H1 (cell line): Measurements from ENCODE around the gene OBSCN. TPM values are rescaled to one million over a fixed set of nuclear protein-coding genes. Genes with fewer than 3 reads are reported as not detected.
A peak's percentile ranks its signal among the peaks of the same experiment; 100 is the strongest.

Experiments used
- CTCF ChIA-PET: fragments of 300-600 bp; sonication (Branson Sonifier 250); formaldehyde crosslinking; loops from one replicate; lab custom pipeline; 2021; ENCODE audit not compliant: partially characterized antibody; lab: Charles Lee
- POLR2A ChIA-PET: fragments of 300-600 bp; sonication (Branson Sonifier 250); formaldehyde crosslinking; loops from one replicate; lab custom pipeline; 2021; ENCODE audit warnings: inconsistent platforms; ENCODE audit not compliant: partially characterized antibody; lab: Charles Lee
- DNase-seq, 2 experiments: peaks; one replicate each; pipeline versions ENCODE4 v3.0.0 to v3.0.0-alpha.2; 2010 to 2022; ENCODE audit warnings: low spot score in 2 of 2, low read depth in 1 of 2, mixed read lengths in 1 of 2
- FAIRE-seq: peaks from 2 replicates; lab custom pipeline; 2011; peaks lifted over from hg19 to GRCh38; lab: Jason Lieb, UNC
- H2AFZ ChIP-seq: 2 replicates; pipeline ENCODE4 v1.8.1; 2012; ENCODE audit warnings: low read length, inconsistent platforms
- H2AK5ac ChIP-seq: 2 replicates; pipeline ENCODE4 v1.6.1; 2013; ENCODE audit warnings: low read depth, low read length
- H2BK120ac ChIP-seq: replicated peaks from 2 replicates; pipeline ENCODE3; 2013; ENCODE audit warnings: low read depth, low read length, inconsistent platforms
- H2BK12ac ChIP-seq: 2 replicates; pipeline ENCODE4 v1.6.1; 2013; ENCODE audit warnings: low read depth, low read length
- H2BK15ac ChIP-seq: 2 replicates; pipeline ENCODE4 v1.6.1; 2013; ENCODE audit warnings: low read length
- H2BK20ac ChIP-seq: 2 replicates; pipeline ENCODE4 v1.6.1; 2013; ENCODE audit warnings: low read length
- H2BK5ac ChIP-seq: 2 replicates; pipeline ENCODE4 v1.6.1; 2013; ENCODE audit warnings: low read depth, low read length
- H3K14ac ChIP-seq: 2 replicates; pipeline ENCODE4 v1.6.1; 2013; ENCODE audit warnings: inconsistent platforms; ENCODE audit not compliant: insufficient read length
- H3K18ac ChIP-seq: 2 replicates; pipeline ENCODE4 v1.6.1; 2013; ENCODE audit warnings: low read length; ENCODE audit errors: extremely low read depth
- H3K23ac ChIP-seq: 2 replicates; pipeline ENCODE4 v1.6.1; 2013; ENCODE audit warnings: inconsistent platforms; ENCODE audit not compliant: insufficient read length
- H3K23me2 ChIP-seq: 2 replicates; pipeline ENCODE4 v1.6.1; 2013; ENCODE audit warnings: low read depth, low read length
- H3K27ac ChIP-seq: 2 replicates; pipeline ENCODE4 v1.6.1; 2011; ENCODE audit warnings: low read depth, low read length, inconsistent platforms
- H3K27me3 ChIP-seq, 4 experiments: replicated peaks in 1 of 4; 1 replicate in 1 of 4; 2 replicates in 3 of 4; pipeline versions ENCODE4 v1.6.1 to v1.8.1; 2011 to 2013; ENCODE audit warnings: low read length in 3 of 4, mild to moderate bottlenecking in 3 of 4, inconsistent platforms in 2 of 4, mixed read lengths in 2 of 4, moderate library complexity in 1 of 4; ENCODE audit not compliant: control insufficient read depth in 3 of 4, insufficient read depth in 3 of 4; ENCODE audit errors: extremely low read depth in 1 of 4
- H3K36me3 ChIP-seq, 4 experiments: 2 replicates each; pipeline versions ENCODE4 v1.6.1 to v1.8.1; 2011 to 2013; ENCODE audit warnings: mild to moderate bottlenecking in 4 of 4, low read length in 3 of 4, moderate library complexity in 2 of 4, control low read depth in 1 of 4, inconsistent platforms in 1 of 4; ENCODE audit not compliant: insufficient read depth in 4 of 4, control insufficient read depth in 2 of 4
- H3K4ac ChIP-seq: replicated peaks from 2 replicates; pipeline ENCODE3; 2013; ENCODE audit warnings: low read length, low read depth, mixed read lengths, inconsistent platforms; ENCODE audit not compliant: insufficient read length
- H3K4me1 ChIP-seq, 4 experiments: replicated peaks in 1 of 4; 1 replicate in 1 of 4; 2 replicates in 3 of 4; pipeline versions ENCODE4 v1.6.1 to v1.8.1; 2011 to 2013; ENCODE audit warnings: low read length in 3 of 4, inconsistent platforms in 2 of 4, mixed read lengths in 1 of 4; ENCODE audit not compliant: insufficient read depth in 4 of 4, control insufficient read depth in 3 of 4
- H3K4me2 ChIP-seq, 2 experiments: 2 replicates each; pipeline versions ENCODE4 v1.6.1 to v1.8.1; 2011 to 2013; ENCODE audit warnings: low read depth in 2 of 2, low read length in 2 of 2, control low read depth in 1 of 2, inconsistent platforms in 1 of 2, mild to moderate bottlenecking in 1 of 2; ENCODE audit not compliant: insufficient read depth in 1 of 2
- H3K4me3 ChIP-seq, 4 experiments: fragments of 200-600, 300-600 bp in 1 of 4; sonication (generic), shearing (Covaris generic), sonication (Bioruptor Twin) in 1 of 4; 2 replicates each; pipeline versions ENCODE4 v1.5.1 to v1.8.1; 2011 to 2016; ENCODE audit warnings: low read length in 4 of 4, low read depth in 3 of 4, control low read depth in 2 of 4, inconsistent platforms in 2 of 4, mild to moderate bottlenecking in 2 of 4, mixed read lengths in 1 of 4, moderate library complexity in 1 of 4; ENCODE audit not compliant: insufficient read depth in 2 of 4; ENCODE audit errors: extremely low read depth in 1 of 4
- H3K56ac ChIP-seq: replicated peaks from 2 replicates; pipeline ENCODE3; 2013; ENCODE audit warnings: low read depth, mild to moderate bottlenecking, mixed read lengths, low read length, inconsistent platforms; ENCODE audit not compliant: insufficient read length
- H3K79me1 ChIP-seq: 2 replicates; pipeline ENCODE4 v1.6.1; 2013; ENCODE audit warnings: low read depth, low read length, control low read depth
- H3K79me2 ChIP-seq, 2 experiments: 2 replicates each; pipeline versions ENCODE4 v1.6.1 to v1.8.1; 2012 to 2013; ENCODE audit warnings: low read length in 2 of 2, mild to moderate bottlenecking in 2 of 2, inconsistent platforms in 1 of 2; ENCODE audit not compliant: insufficient read depth in 2 of 2, control insufficient read depth in 1 of 2
- H3K9ac ChIP-seq, 4 experiments: replicated peaks in 1 of 4; 1 replicate in 1 of 4; 2 replicates in 3 of 4; pipeline versions ENCODE4 v1.6.1 to v1.8.1; 2011 to 2013; ENCODE audit warnings: low read depth in 3 of 4, low read length in 3 of 4, control low read depth in 2 of 4, mild to moderate bottlenecking in 2 of 4, moderate library complexity in 2 of 4, inconsistent platforms in 1 of 4; ENCODE audit errors: extremely low read depth in 1 of 4
- H3K9me3 ChIP-seq, 2 experiments: 2 replicates each; pipeline versions ENCODE4 v1.6.1 to v1.8.1; 2012 to 2013; ENCODE audit warnings: mild to moderate bottlenecking in 2 of 2, moderate library complexity in 2 of 2, control low read depth in 1 of 2, inconsistent platforms in 1 of 2, low read depth in 1 of 2, low read length in 1 of 2, mixed read lengths in 1 of 2; ENCODE audit not compliant: insufficient read depth in 2 of 2
- H4K20me1 ChIP-seq, 2 experiments: replicated peaks in 1 of 2; 2 replicates each; pipeline versions ENCODE3 to v1.8.1; 2011 to 2013; ENCODE audit warnings: inconsistent platforms in 2 of 2, low read length in 2 of 2, mild to moderate bottlenecking in 1 of 2; ENCODE audit not compliant: insufficient read depth in 2 of 2, control insufficient read depth in 1 of 2
- H4K5ac ChIP-seq: 2 replicates; pipeline ENCODE4 v1.6.1; 2013; ENCODE audit warnings: low read length, low read depth, mixed read lengths, inconsistent platforms; ENCODE audit not compliant: insufficient read length
- H4K8ac ChIP-seq: 2 replicates; pipeline ENCODE4 v1.8.0; 2013; ENCODE audit warnings: mild to moderate bottlenecking, moderate library complexity, low read length, inconsistent platforms; ENCODE audit not compliant: insufficient read depth; ENCODE audit errors: extremely low read depth
- H4K91ac ChIP-seq: replicated peaks from 2 replicates; pipeline ENCODE3; 2013; ENCODE audit warnings: low read length, mixed read lengths, inconsistent platforms; ENCODE audit not compliant: insufficient read length
- CTCF ChIP-seq, 3 experiments: IDR thresholded peaks; 1 replicate in 2 of 3; 2 replicates in 1 of 3; pipeline versions ENCODE4 v1.5.1 to v1.6.1; 2011; ENCODE audit warnings: low read length in 3 of 3, mild to moderate bottlenecking in 3 of 3, inconsistent platforms in 2 of 3, low read depth in 1 of 3, moderate library complexity in 1 of 3; ENCODE audit not compliant: insufficient read depth in 1 of 3; ENCODE audit errors: control extremely low read depth in 1 of 3
- KDM1A ChIP-seq: fragments of 200-600, 300-600 bp; sonication (generic); IDR thresholded peaks from 2 replicates; pipeline ENCODE4 v1.7.1; 2016; ENCODE audit warnings: mild to moderate bottlenecking, low read length, borderline replicate concordance
- RAD21 ChIP-seq, 2 experiments: IDR thresholded peaks in 1 of 2; conservative IDR thresholded peaks in 1 of 2; 2 replicates each; pipeline ENCODE4 v1.6.1; 2011; ENCODE audit warnings: low read depth in 2 of 2, low read length in 2 of 2, improper control_type of control experiment in 1 of 2, inconsistent platforms in 1 of 2, mild to moderate bottlenecking in 1 of 2, moderate library complexity in 1 of 2
- WGBS, 2 experiments: shearing (Covaris generic) in 1 of 2; methylation state at CpG; one replicate each; pipeline versions ENCODE4 v1.1.6 to v1.1.7; 2013 to 2015; ENCODE audit warnings: low lambda C conversion rate in 2 of 2, mixed read lengths in 2 of 2, inconsistent platforms in 1 of 2, low coverage in 1 of 2, missing lambda C conversion rate in 1 of 2; ENCODE audit not compliant: insufficient replicate concordance in 2 of 2, insufficient coverage in 1 of 2, insufficient read length in 1 of 2; ENCODE audit errors: extremely low coverage in 1 of 2, missing lambda C conversion rate in 1 of 2; 5-methylcytosine and 5-hydroxymethylcytosine counted together
- polyA plus RNA-seq, 7 experiments: library from polyadenylated mRNA; depleted of rRNA in 3 of 7; stranded (reverse) in 5 of 7; unstranded in 2 of 7; fragments of >200 nt in 5 of 7; fragments of 200-250 nt in 2 of 7; gene quantifications; 1 replicate in 5 of 7; 2 replicates in 1 of 7; 4 replicates in 1 of 7; pipeline versions ENCODE4 v1.2.1 to v1.2.3, GENCODE V29; 2011 to 2013; ENCODE audit warnings: missing spikeins in 2 of 7, mixed read lengths in 2 of 7
- total RNA-seq: library from RNA; stranded (reverse); fragmentation: NEBNext Ultra II Directional; extraction: Animal tissue kit (Norgen Biotek cat#: 25700); gene quantifications from 2 replicates; pipeline ENCODE4 v1.2.1, GENCODE V29; 2021

OBSCN gene
- total and polyA plus RNA-seq, 2 of the 8 experiments (the other 6 are each of a cell fraction or from before 2014, with no cell fraction given), result 7.5 to 28.4 TPM

- no peak for DNase-seq
- POLR2A ChIA-PET, result interaction anchor here (0.9 to 1.6 kb wide), 4 partner anchors 10 to 95 kb away, joined by 3 to 4 read pairs (median 3); no protein-coding TSS in a partner anchor
Measured at GRCh38 chr1:228308628-228309325, 100.9 kb downstream of the OBSCN start.

More at GRCh38 chr1:228308628-228309325, 100.9 kb downstream of the OBSCN start:
- H3K27ac ChIP-seq, result no peak overlapping the region
- no peaks in the 10 kb centered on the region for H3K4me1 ChIP-seq
- no peak overlapping the region for H2BK12ac ChIP-seq
- no peak overlapping the region for H3K56ac ChIP-seq
- H3K4me3 ChIP-seq, result no peak overlapping the region
- H3K18ac ChIP-seq, result no peak overlapping the region
- peaks cover 11% of the 10 kb centered on the region; the same call in 1 of the 2 replicates for H3K23me2 ChIP-seq
- no peak overlapping the region for H3K23ac ChIP-seq
- H3K27me3 ChIP-seq, result no peaks in the 10 kb centered on the region; a peak in 1 of 7 replicates
- WGBS, 2 experiments, result 86 to 100% methylated on average over 1 to 8 of the region's 8 CpGs
- H3K14ac ChIP-seq, result no peak overlapping the region
- no peak overlapping the region for H2BK120ac ChIP-seq
- no peak overlapping the region for H2AK5ac ChIP-seq
- peaks cover 0 to 7% of the 10 kb centered on the region in 2 experiments for H4K20me1 ChIP-seq
- peaks cover 7 to 9% of the 10 kb centered on the region in 2 experiments; a peak in 3 of 4 replicates for H3K9me3 ChIP-seq
- no peaks in the 10 kb centered on the region for H3K79me1 ChIP-seq
- no peak overlapping the region for H2AFZ ChIP-seq
- no peak for TF ChIP-seq KDM1A
- TF ChIP-seq RAD21 (IDR thresholded peaks at IDR 0.05 in 1 of 2, conservative IDR thresholded peaks at IDR 0.05 in 1 of 2; ENCODE audit: low read depth in 2 of 2, low read length in 2 of 2), result peak; percentile 18 to 34; a peak in 2 of 4 replicates
- peak; percentile 24 to 55 (median 55); a peak in 3 of 4 replicates for TF ChIP-seq CTCF (IDR thresholded peaks at IDR 0.05; ENCODE audit: control extremely low read depth in 1 of 3, insufficient read depth in 1 of 3, low read depth in 1 of 3, low read length in 3 of 3)
- CTCF ChIA-PET, result interaction anchor here (0.6 to 2.7 kb wide), 21 partner anchors 9 to 192 kb away, joined by 3 to 19 read pairs (median 3); no protein-coding TSS in a partner anchor
- H2BK20ac ChIP-seq, result no peak overlapping the region
- no peak overlapping the region for H2BK15ac ChIP-seq
- no peak overlapping the region for H4K5ac ChIP-seq
- H3K4ac ChIP-seq, result no peak overlapping the region
- H3K79me2 ChIP-seq, result no peaks in the 10 kb centered on the region
- no peak overlapping the region for H3K4me2 ChIP-seq
- no peak overlapping the region for H3K9ac ChIP-seq
- H4K8ac ChIP-seq, result no peak overlapping the region
- H3K36me3 ChIP-seq, result no peaks in the 10 kb centered on the region; a peak in 3 of 8 replicates
- H2BK5ac ChIP-seq, result no peak overlapping the region
- no peak overlapping the region for H4K91ac ChIP-seq
- FAIRE-seq, result no peak
